Osteoblast (primary cell): ENCODE results near the gene FAM174C. TPM values are rescaled to one million over a fixed set of nuclear protein-coding genes. Genes with fewer than 3 reads are reported as not detected.

Experiments
- DNase-seq: peaks from one replicate; pipeline ENCODE4 v3.0.0; 2011; ENCODE audit warnings: low spot score, mixed read lengths; ENCODE audit not compliant: insufficient read length; ENCODE audit errors: missing footprints
- H2AFZ ChIP-seq: 2 replicates; pipeline ENCODE4 v1.6.0; 2011; ENCODE audit warnings: mild to moderate bottlenecking, low read length
- H3K27ac ChIP-seq: 2 replicates; pipeline ENCODE4 v1.5.1; 2011; ENCODE audit warnings: mild to moderate bottlenecking, low read depth, low read length, moderate library complexity
- H3K27me3 ChIP-seq: 2 replicates; pipeline ENCODE4 v1.6.0; 2012; ENCODE audit warnings: mild to moderate bottlenecking, control low read depth, inconsistent platforms, low read length, moderate library complexity; ENCODE audit not compliant: insufficient read depth
- H3K36me3 ChIP-seq: 2 replicates; pipeline ENCODE4 v1.5.1; 2011; ENCODE audit warnings: mild to moderate bottlenecking, low read length, control low read depth, moderate library complexity; ENCODE audit not compliant: insufficient read depth
- H3K4me1 ChIP-seq: 2 replicates; pipeline ENCODE4 v1.5.1; 2011; ENCODE audit warnings: mild to moderate bottlenecking, low read length, control low read depth, moderate library complexity; ENCODE audit not compliant: insufficient read depth
- H3K4me2 ChIP-seq: 2 replicates; pipeline ENCODE4 v1.6.0; 2011; ENCODE audit warnings: mild to moderate bottlenecking, low read length; ENCODE audit not compliant: insufficient read depth
- H3K4me3 ChIP-seq: fragments of 200-600 bp; sonication (generic); 3 replicates; pipeline ENCODE4 v1.5.1; 2012; ENCODE audit warnings: mild to moderate bottlenecking, low read length, inconsistent platforms; ENCODE audit not compliant: insufficient read depth
- H3K79me2 ChIP-seq: 2 replicates; pipeline ENCODE4 v1.6.0; 2012; ENCODE audit warnings: mild to moderate bottlenecking, low read length, control low read depth, inconsistent platforms; ENCODE audit not compliant: insufficient read depth
- H3K9me3 ChIP-seq: 2 replicates; pipeline ENCODE4 v1.5.1; 2011; ENCODE audit warnings: low read depth, low read length, control low read depth
- H4K20me1 ChIP-seq: 2 replicates; pipeline ENCODE4 v1.6.0; 2012; ENCODE audit warnings: mild to moderate bottlenecking, low read length, control low read depth; ENCODE audit not compliant: insufficient read depth
- CTCF ChIP-seq: IDR thresholded peaks from 2 replicates; pipeline ENCODE4 v1.5.1; 2011; ENCODE audit warnings: mild to moderate bottlenecking, low read depth, low read length, moderate library complexity; ENCODE audit errors: extremely low read depth
- total RNA-seq: library from RNA; depleted of rRNA; stranded (reverse); fragments of >200 nt; gene quantifications from 2 replicates; pipeline ENCODE4 v1.2.3, GENCODE V29; 2012

FAM174C gene
- total RNA-seq, 1 donor, result 25.0 TPM

GRCh38 chr19:1286487-1287353 is 11.4 kb downstream of the FAM174C start:
- Histone ChIP-seq H3K36me3 (no peaks in the 10 kb centered on the region), H2AFZ (no peak overlapping the region), H3K4me1 (no peaks in the 10 kb centered on the region), H3K4me2 (no peak overlapping the region), H3K79me2 (no peaks in the 10 kb centered on the region), H4K20me1 (peaks cover 4% of the 10 kb centered on the region), H3K27ac (no peak overlapping the region), H3K9me3 (no peaks in the 10 kb centered on the region), H3K27me3 (peaks cover 42% of the 10 kb centered on the region), H3K4me3 (no peak overlapping the region)
- TF ChIP-seq CTCF, result no peak
- DNase-seq, result no peak

- peaks cover 43% of the 10 kb centered on the region for H3K27me3 ChIP-seq
These were observed 12.3 kb downstream of the FAM174C start for GRCh38 chr19:1287354-1288225.

GRCh38 chr19:1288226-1288612 is 12.9 kb downstream of the FAM174C start:
- Histone ChIP-seq H2AFZ (no peak overlapping the region), H4K20me1 (peaks cover 4% of the 10 kb centered on the region), H3K36me3 (no peaks in the 10 kb centered on the region), H3K4me3 (no peak overlapping the region), H3K4me1 (no peaks in the 10 kb centered on the region), H3K9me3 (no peaks in the 10 kb centered on the region), H3K27me3 (peaks cover 41% of the 10 kb centered on the region), H3K4me2 (no peak overlapping the region), H3K27ac (no peak overlapping the region), H3K79me2 (no peaks in the 10 kb centered on the region)
- no peak for TF ChIP-seq CTCF
- DNase-seq, result no peak

More at GRCh38 chr19:1287354-1288225, 12.3 kb downstream of the FAM174C start:
- H3K79me2 ChIP-seq, result no peaks in the 10 kb centered on the region
- H3K27ac ChIP-seq, result no peak overlapping the region
- peak; percentile 95 for DNase-seq
- no peak overlapping the region for H2AFZ ChIP-seq
- no peak overlapping the region for H3K4me2 ChIP-seq
- H3K4me3 ChIP-seq, result no peak overlapping the region
- H3K4me1 ChIP-seq, result no peaks in the 10 kb centered on the region
- no peaks in the 10 kb centered on the region for H3K9me3 ChIP-seq
- TF ChIP-seq CTCF, result no peak
- H4K20me1 ChIP-seq, result peaks cover 4% of the 10 kb centered on the region
- no peaks in the 10 kb centered on the region for H3K36me3 ChIP-seq
